Uterus (tissue), 2 donors: ENCODE measurements around the gene CAMK1D.

Experiments
- CTCF ChIP-seq, 4 experiments: fragments of 200-600 bp in 2 of 4; fragments of 450-650 bp in 2 of 4; sonication (generic) in 2 of 4; IDR thresholded peaks; one replicate each; pipeline ENCODE4 v1.5.1; 2016 to 2019; ENCODE audit warnings: antibody characterized with exemption in 4 of 4, mild to moderate bottlenecking in 2 of 4, moderate library complexity in 1 of 4
- POLR2A ChIP-seq, 2 donors: fragments of 450-650 bp; IDR thresholded peaks; one replicate each; pipeline ENCODE4 v1.6.1; 2016; ENCODE audit warnings: antibody characterized with exemption in 2 of 2, mild to moderate bottlenecking in 1 of 2, moderate library complexity in 1 of 2

- no peak for TF ChIP-seq CTCF (IDR thresholded peaks at IDR 0.05)
- no peak for TF ChIP-seq POLR2A (IDR thresholded peaks at IDR 0.05)
Measured at GRCh38 chr10:12628153-12628552, 278.8 kb downstream of the CAMK1D start.
